Calu3 (cell line): ENCODE measurements around the gene POLN. TPM values are rescaled to one million over a fixed set of nuclear protein-coding genes. Genes with fewer than 3 reads are reported as not detected.
"Not testable (repeated sequence)": the region's sequence is repeated elsewhere in the genome, so short reads cannot be mapped to it uniquely, and the experiment has no call there.

Source experiments
- BruUV-seq: library from RNA; stranded (reverse); fragments of 400-500 nt; replicated peaks from 2 replicates; lab custom pipeline; 2021; lab: Mats Ljungman, UMichigan
- CTCF ChIA-PET: fragments of 300-600 bp; sonication (Branson Sonifier 250); formaldehyde crosslinking; loops from one replicate; lab custom pipeline; 2022; ENCODE audit warnings: antibody characterized with exemption; lab: Charles Lee
- DNase-seq: peaks from one replicate; pipeline ENCODE4 v3.0.0; 2022
- H3K27ac Mint-ChIP-seq: one replicate; pipeline ENCODE4 v1.8.0; 2022; ENCODE audit warnings: mixed read lengths; ENCODE audit not compliant: unreplicated experiment
- H3K27me3 Mint-ChIP-seq: one replicate; pipeline ENCODE4 v1.8.0; 2022; ENCODE audit warnings: mixed read lengths; ENCODE audit not compliant: unreplicated experiment
- H3K36me3 Mint-ChIP-seq: one replicate; pipeline ENCODE4 v1.8.0; 2022; ENCODE audit warnings: mild to moderate bottlenecking, moderate library complexity, mixed read lengths; ENCODE audit not compliant: insufficient read depth, unreplicated experiment
- H3K4me1 Mint-ChIP-seq: one replicate; pipeline ENCODE4 v1.8.0; 2022; ENCODE audit warnings: mild to moderate bottlenecking, low read depth, mixed read lengths; ENCODE audit not compliant: unreplicated experiment
- H3K4me3 Mint-ChIP-seq: one replicate; pipeline ENCODE4 v1.8.0; 2022; ENCODE audit warnings: mild to moderate bottlenecking, low read depth, moderate library complexity, mixed read lengths; ENCODE audit not compliant: unreplicated experiment
- H3K9me3 Mint-ChIP-seq: one replicate; pipeline ENCODE4 v1.8.0; 2022; ENCODE audit warnings: low read depth, mixed read lengths; ENCODE audit not compliant: unreplicated experiment
- CTCF ChIP-seq: fragments of 200-600 bp; IDR thresholded peaks from one replicate; pipeline ENCODE4 v1.8.0; 2022; ENCODE audit warnings: antibody characterized with exemption; ENCODE audit not compliant: unreplicated experiment
- intact Hi-C: fragments of 100-400 bp; cut with micrococcal nuclease; formaldehyde crosslinking; loops from one replicate; pipeline ENCODE4 v1.10.0; 2022; ENCODE audit not compliant: unreplicated experiment
- total RNA-seq: library from RNA; stranded (reverse); gene quantifications from 2 replicates; pipeline ENCODE4 v1.2.3, GENCODE V29; 2022

Gene POLN
- total RNA-seq, 1 experiment from 2014 or later: 4.1 TPM

DNA sequence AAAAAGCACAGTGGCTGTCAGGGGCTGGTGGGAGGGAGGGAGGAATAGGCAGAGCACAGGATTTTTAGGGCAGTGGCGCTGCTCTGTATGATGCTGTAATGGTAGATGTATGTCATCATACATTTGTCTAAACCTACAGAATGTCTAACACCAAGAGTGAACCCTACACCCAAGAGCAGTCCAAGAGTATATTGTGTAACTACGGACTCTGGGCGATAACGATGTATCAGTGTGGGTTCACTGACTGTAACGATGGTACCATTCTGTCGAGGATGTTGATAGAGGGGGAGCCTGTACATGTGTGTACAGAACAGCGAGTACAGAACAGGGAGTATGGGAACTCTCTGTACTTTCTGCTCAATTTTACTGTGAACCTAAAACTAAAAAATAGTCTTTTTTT, 76.5 kb downstream of the POLN start:
- no peak overlapping the region for H3K4me3 Mint-ChIP-seq
- intact Hi-C loops: no loop called here

GRCh38 chr4:2163311-2163821, 78.6 kb downstream of the POLN start:
- H3K9me3 Mint-ChIP-seq: no peaks in the 10 kb centered on the region
- no peak overlapping the region for H3K4me3 Mint-ChIP-seq
- intact Hi-C loops: no loop called here
- no TSS peak for BruUV-seq
- no peaks in the 10 kb centered on the region for H3K36me3 Mint-ChIP-seq
- H3K4me1 Mint-ChIP-seq: no peaks in the 10 kb centered on the region
- CTCF ChIA-PET: no interaction called here
- no peak overlapping the region for H3K27ac Mint-ChIP-seq
- DNase-seq: no peak
- TF ChIP-seq CTCF: no peak
- no peaks in the 10 kb centered on the region for H3K27me3 Mint-ChIP-seq

More for the DNA sequence above, 76.5 kb downstream of the POLN start:
- Mint-ChIP-seq H3K27me3 (no peaks in the 10 kb centered on the region), H3K27ac (no peak overlapping the region), H3K36me3 (no peaks in the 10 kb centered on the region), H3K4me1 (no peaks in the 10 kb centered on the region), H3K9me3 (no peaks in the 10 kb centered on the region)
- no peak for DNase-seq
- CTCF ChIA-PET: no interaction called here
- BruUV-seq: no TSS peak
- no peak for TF ChIP-seq CTCF

- H3K36me3 Mint-ChIP-seq, H3K4me1 Mint-ChIP-seq, H3K9me3 Mint-ChIP-seq, H3K27ac Mint-ChIP-seq, H3K4me3 Mint-ChIP-seq, H3K27me3 Mint-ChIP-seq, CTCF ChIA-PET, DNase-seq, BruUV-seq, intact Hi-C loops: not testable (repeated sequence)
Measured at GRCh38 chr4:2161092-2161703, 80.7 kb downstream of the POLN start.

- intact Hi-C loops: no loop called here
- Mint-ChIP-seq H3K9me3 (no peaks in the 10 kb centered on the region), H3K27me3 (no peaks in the 10 kb centered on the region), H3K27ac (no peak overlapping the region), H3K4me1 (no peaks in the 10 kb centered on the region), H3K36me3 (no peaks in the 10 kb centered on the region), H3K4me3 (no peak overlapping the region)
- no peak for DNase-seq
- no peak for TF ChIP-seq CTCF
- CTCF ChIA-PET: no interaction called here
- no TSS peak for BruUV-seq
Measured at GRCh38 chr4:2159931-2160330, 82.0 kb downstream of the POLN start.

- no TSS peak for BruUV-seq
- H3K27me3 Mint-ChIP-seq: no peaks in the 10 kb centered on the region
- no peaks in the 10 kb centered on the region for H3K9me3 Mint-ChIP-seq
- no peak for TF ChIP-seq CTCF
- no peaks in the 10 kb centered on the region for H3K36me3 Mint-ChIP-seq
- CTCF ChIA-PET: interaction anchor here (0.6 kb wide), 1 partner anchor 19 kb away, joined by 4 read pairs; no protein-coding TSS in a partner anchor
- intact Hi-C loops: no loop called here
- no peak for DNase-seq
- H3K4me3 Mint-ChIP-seq: no peak overlapping the region
- H3K4me1 Mint-ChIP-seq: no peaks in the 10 kb centered on the region
- H3K27ac Mint-ChIP-seq: no peak overlapping the region
Measured at GRCh38 chr4:2155246-2155645, 86.7 kb downstream of the POLN start.
